ENCODE data around the gene PLPPR1. TPM values are rescaled to one million over a fixed set of nuclear protein-coding genes. Genes with fewer than 3 reads are reported as not detected.

Gene PLPPR1
- total RNA-seq, 1 experiment from 2014 or later = 2.4 TPM

DNA sequence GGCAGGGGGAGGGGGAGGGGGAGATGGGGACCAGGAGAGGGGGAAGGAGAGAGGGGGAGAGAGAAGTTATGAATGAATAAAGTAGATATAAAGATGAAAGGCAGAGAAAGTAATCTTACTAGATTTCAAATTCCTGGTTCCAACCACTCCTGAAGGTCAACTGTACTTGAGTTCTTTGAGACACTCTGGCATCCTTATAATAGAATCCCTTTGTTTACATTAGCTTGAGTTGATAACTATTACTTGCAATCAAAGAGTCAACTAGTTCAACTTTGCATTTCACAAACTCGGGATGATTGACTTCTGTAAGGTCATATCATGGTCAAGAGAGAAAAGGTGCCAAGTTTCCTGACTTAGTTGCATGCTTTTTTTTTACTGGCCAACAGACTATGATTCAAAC, 314.1 kb downstream of the PLPPR1 start:
- H4K20me1 ChIP-seq (ENCODE audit: control insufficient read depth, insufficient read depth, insufficient read length) = no peaks in the 10 kb centered on the region
- H3K27ac Mint-ChIP-seq = no peak overlapping the region
- no peak overlapping the region for H4K8ac ChIP-seq (replicated peaks; ENCODE audit: insufficient read length, low read depth, low read length)
- H3K23ac ChIP-seq (ENCODE audit: insufficient read length, low read depth, low read length) = no peak overlapping the region
- no peak overlapping the region for H3K18ac ChIP-seq (ENCODE audit: insufficient read length, low read depth, low read length)
- no peak overlapping the region for H2BK120ac ChIP-seq (ENCODE audit: low read depth, low read length, poor library complexity, severe bottlenecking)
- peaks cover 3% of the 10 kb centered on the region; the same call in 1 of the 2 replicates for H3K27me3 Mint-ChIP-seq (ENCODE audit: low read depth)
- no peak overlapping the region for H3K27ac ChIP-seq (ENCODE audit: insufficient read length, low read depth, low read length)
- H3K27me3 ChIP-seq (ENCODE audit: insufficient read depth, low read length) = no peaks in the 10 kb centered on the region
- no peak for DNase-seq
- no peaks in the 10 kb centered on the region for H3K79me2 ChIP-seq (ENCODE audit: insufficient read depth, low read length)
- H3K4me2 ChIP-seq (ENCODE audit: insufficient read depth, insufficient read length, low read length) = no peak overlapping the region
- no peak overlapping the region for H2AFZ ChIP-seq (ENCODE audit: low read length)
- H2BK5ac ChIP-seq (ENCODE audit: insufficient read length, low read length) = no peak overlapping the region
- no peaks in the 10 kb centered on the region for H3K4me1 ChIP-seq (ENCODE audit: insufficient read depth, low read length)
- no peak overlapping the region for H3K56ac ChIP-seq (ENCODE audit: insufficient read length, low read depth, low read length)
- no peak overlapping the region for H4K91ac ChIP-seq (ENCODE audit: insufficient read length, low read depth, low read length)
- TF ChIP-seq, protein P1, sequence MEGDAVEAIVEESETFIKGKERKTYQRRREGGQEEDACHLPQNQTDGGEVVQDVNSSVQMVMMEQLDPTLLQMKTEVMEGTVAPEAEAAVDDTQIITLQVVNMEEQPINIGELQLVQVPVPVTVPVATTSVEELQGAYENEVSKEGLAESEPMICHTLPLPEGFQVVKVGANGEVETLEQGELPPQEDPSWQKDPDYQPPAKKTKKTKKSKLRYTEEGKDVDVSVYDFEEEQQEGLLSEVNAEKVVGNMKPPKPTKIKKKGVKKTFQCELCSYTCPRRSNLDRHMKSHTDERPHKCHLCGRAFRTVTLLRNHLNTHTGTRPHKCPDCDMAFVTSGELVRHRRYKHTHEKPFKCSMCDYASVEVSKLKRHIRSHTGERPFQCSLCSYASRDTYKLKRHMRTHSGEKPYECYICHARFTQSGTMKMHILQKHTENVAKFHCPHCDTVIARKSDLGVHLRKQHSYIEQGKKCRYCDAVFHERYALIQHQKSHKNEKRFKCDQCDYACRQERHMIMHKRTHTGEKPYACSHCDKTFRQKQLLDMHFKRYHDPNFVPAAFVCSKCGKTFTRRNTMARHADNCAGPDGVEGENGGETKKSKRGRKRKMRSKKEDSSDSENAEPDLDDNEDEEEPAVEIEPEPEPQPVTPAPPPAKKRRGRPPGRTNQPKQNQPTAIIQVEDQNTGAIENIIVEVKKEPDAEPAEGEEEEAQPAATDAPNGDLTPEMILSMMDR (conservative IDR thresholded peaks at IDR 0.05) = no peak
- H2AK5ac ChIP-seq (ENCODE audit: insufficient read length, low read length) = no peak overlapping the region
- H3K9ac ChIP-seq (ENCODE audit: extremely low read depth, insufficient read length, low read length) = no peak overlapping the region
- H3K4me3 Mint-ChIP-seq = no peak overlapping the region
- H2BK12ac ChIP-seq (ENCODE audit: insufficient read length, low read depth, low read length) = no peak overlapping the region
- no peak overlapping the region for H4K5ac ChIP-seq (ENCODE audit: insufficient read length, low read depth, low read length)
- H3T11ph ChIP-seq (ENCODE audit: low read length) = no peak overlapping the region
- H3K36me3 Mint-ChIP-seq (ENCODE audit: insufficient read depth in 1 of 3, low read depth in 3 of 3) = peaks cover 0 to 9% (median 0%) of the 10 kb centered on the region in 3 experiments; a peak in 2 of 7 replicates
- WGBS (ENCODE audit: extremely low coverage, insufficient read length, low lambda C conversion rate) = no CpG with 5 or more reads among the region's 1 CpG
- H2BK20ac ChIP-seq (ENCODE audit: low read depth, low read length, poor library complexity, severe bottlenecking) = no peak overlapping the region
- H3K4ac ChIP-seq (ENCODE audit: low read depth, low read length) = no peak overlapping the region
- H3K14ac ChIP-seq (ENCODE audit: insufficient read depth, low read length) = no peak overlapping the region
- H3K79me1 ChIP-seq (ENCODE audit: insufficient read depth, low read depth, low read length, poor library complexity, severe bottlenecking) = no peaks in the 10 kb centered on the region
- H3K4me1 Mint-ChIP-seq = peaks cover 3 to 13% of the 10 kb centered on the region in 2 experiments
- H3K9me3 ChIP-seq (ENCODE audit: control insufficient read depth, low read depth, low read length) = no peaks in the 10 kb centered on the region
- H2BK15ac ChIP-seq (ENCODE audit: low read depth, low read length) = no peak overlapping the region
- no peaks in the 10 kb centered on the region for H3K23me2 ChIP-seq (ENCODE audit: insufficient read length, low read depth, low read length, poor library complexity, severe bottlenecking)
- H3K9me3 Mint-ChIP-seq = peaks cover 0 to 7% of the 10 kb centered on the region in 2 experiments; a peak in 3 of 5 replicates
